Stimulated activated CD4-positive, alpha-beta T cell treated with anti-CD3 and anti-CD28 coated beads, Interleukin-2, amount 100 ng/mL, for 48 hours (primary cell): ENCODE data around the gene ARHGAP21.
"Not testable (repeated sequence)": the region's sequence is repeated elsewhere in the genome, so short reads cannot be mapped to it uniquely, and the experiment has no call there.

Experiments
- DNase-seq, 2 donors: peaks; one replicate each; pipeline ENCODE4 v3.0.0-alpha.2; 2020

ARHGAP21 gene

GRCh38 chr10:24680647-24681524 is 42.8 kb downstream of the ARHGAP21 start:
- DNase-seq, result no peak

GRCh38 chr10:24678757-24679156 is 44.9 kb downstream of the ARHGAP21 start:
- no peak for DNase-seq

- DNase-seq, result no peak
Observed at GRCh38 chr10:24674892-24675632, 48.6 kb downstream of the ARHGAP21 start.

GRCh38 chr10:24670964-24671670 is 52.6 kb downstream of the ARHGAP21 start:
- DNase-seq, result no peak

- no peak for DNase-seq
Observed at GRCh38 chr10:24669285-24669852, 54.3 kb downstream of the ARHGAP21 start.

- DNase-seq, result no peak
Observed at GRCh38 chr10:24668247-24668646, 55.4 kb downstream of the ARHGAP21 start.

GRCh38 chr10:24664991-24665390 is 58.7 kb downstream of the ARHGAP21 start:
- DNase-seq, result no peak

- no peak for DNase-seq
Observed at GRCh38 chr10:24661376-24661775, 62.3 kb downstream of the ARHGAP21 start.

- not testable (repeated sequence) for DNase-seq
Observed at GRCh38 chr10:24658319-24658718, 65.4 kb downstream of the ARHGAP21 start.

GRCh38 chr10:24656326-24656725 is 67.4 kb downstream of the ARHGAP21 start:
- not testable (repeated sequence) for DNase-seq

GRCh38 chr10:24652381-24652957 is 71.2 kb downstream of the ARHGAP21 start:
- no peak for DNase-seq

- no peak for DNase-seq
Observed at GRCh38 chr10:24651923-24652322, 71.8 kb downstream of the ARHGAP21 start.

- DNase-seq, result no peak
Observed at GRCh38 chr10:24650669-24651391, 72.9 kb downstream of the ARHGAP21 start.

GRCh38 chr10:24645784-24646183 is 77.9 kb downstream of the ARHGAP21 start:
- no peak for DNase-seq

- DNase-seq, result no peak
Observed at GRCh38 chr10:24645022-24645421, 78.7 kb downstream of the ARHGAP21 start.

GRCh38 chr10:24643679-24644209 is 79.9 kb downstream of the ARHGAP21 start:
- no peak for DNase-seq

- DNase-seq, result peak in 1 of 2 donors; percentile 7
Observed at GRCh38 chr10:24642921-24643678, 80.6 kb downstream of the ARHGAP21 start.

GRCh38 chr10:24639124-24639523 is 84.6 kb downstream of the ARHGAP21 start:
- DNase-seq, result no peak

GRCh38 chr10:24625778-24626177 is 97.9 kb downstream of the ARHGAP21 start:
- no peak for DNase-seq

- no peak for DNase-seq
Observed at GRCh38 chr10:24623383-24623782, 100.3 kb downstream of the ARHGAP21 start.

- DNase-seq, result no peak
Observed at GRCh38 chr10:24622781-24623301, 100.8 kb downstream of the ARHGAP21 start.
